Activated CD4-positive, alpha-beta T cell treated with anti-CD3 and anti-CD28 coated beads, Interleukin-2, amount 50 U/mL, for 4 hours (primary cell): ENCODE measurements around the gene S100A7A.

Experiments used
- DNase-seq, 2 experiments: peaks; one replicate each; pipeline ENCODE4 v3.0.0-alpha.2; 2020

Gene S100A7A

DNA sequence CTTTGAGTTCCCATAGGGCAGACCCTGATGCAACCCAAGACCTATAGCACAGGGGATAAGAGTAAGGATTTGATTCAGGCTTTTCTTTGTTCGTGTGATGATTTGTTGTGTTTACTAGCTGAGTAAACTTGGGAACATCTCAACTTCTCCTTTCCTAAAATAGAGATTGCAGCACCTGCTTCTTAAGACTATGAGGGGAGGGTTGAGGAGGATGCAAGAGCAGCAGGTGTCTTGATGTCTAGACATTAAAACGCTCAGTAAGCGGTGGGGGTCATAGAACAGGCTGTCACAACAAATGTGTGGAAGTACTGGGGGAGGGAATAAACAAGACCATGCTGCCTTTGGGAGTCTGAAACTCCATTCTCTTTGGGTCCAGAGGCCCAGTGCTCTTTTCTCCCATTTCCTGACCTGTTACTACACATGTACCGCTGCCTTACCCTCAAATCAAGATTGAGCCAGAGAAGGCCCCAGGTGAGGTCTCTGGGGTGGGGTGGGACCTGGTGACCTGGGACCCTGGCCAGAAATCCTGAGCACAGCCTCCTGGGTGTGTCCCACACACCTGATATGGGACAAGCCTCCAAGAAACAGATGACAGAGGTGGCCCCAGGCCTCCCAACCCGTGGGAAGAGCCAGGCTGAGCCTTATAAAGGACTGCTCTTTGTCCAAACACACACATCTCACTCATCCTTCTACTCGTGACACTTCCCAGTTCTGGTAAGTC, at the start of gene S100A7A:
Gene S100A7A, plus strand, starts transcription at position 671 of the 721 bp plus-strand sequence. CDS start 1,563 bp downstream, outside the sequence.
- DNase-seq, result no peak

DNA sequence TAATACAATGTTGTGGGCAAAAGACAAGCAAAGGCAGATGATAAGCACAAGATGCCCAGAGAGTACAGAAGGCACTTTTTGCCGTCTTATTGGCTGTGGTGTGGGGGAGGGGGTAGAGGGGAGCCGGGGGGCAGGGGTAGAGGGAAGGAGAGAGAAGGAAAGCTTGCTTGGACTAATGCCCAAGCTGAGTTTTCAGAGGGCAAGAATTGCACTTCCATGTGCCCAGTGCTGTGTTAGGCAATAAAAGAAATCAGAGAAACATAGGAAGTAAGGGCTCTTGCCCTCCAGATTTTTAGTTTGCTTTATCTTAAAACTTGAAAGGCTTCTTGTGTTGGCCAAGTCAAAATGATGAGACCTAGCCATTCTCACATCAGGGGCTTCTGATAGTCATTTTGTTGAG, 49.2 kb upstream of the S100A7A start:
- DNase-seq, result no peak

DNA sequence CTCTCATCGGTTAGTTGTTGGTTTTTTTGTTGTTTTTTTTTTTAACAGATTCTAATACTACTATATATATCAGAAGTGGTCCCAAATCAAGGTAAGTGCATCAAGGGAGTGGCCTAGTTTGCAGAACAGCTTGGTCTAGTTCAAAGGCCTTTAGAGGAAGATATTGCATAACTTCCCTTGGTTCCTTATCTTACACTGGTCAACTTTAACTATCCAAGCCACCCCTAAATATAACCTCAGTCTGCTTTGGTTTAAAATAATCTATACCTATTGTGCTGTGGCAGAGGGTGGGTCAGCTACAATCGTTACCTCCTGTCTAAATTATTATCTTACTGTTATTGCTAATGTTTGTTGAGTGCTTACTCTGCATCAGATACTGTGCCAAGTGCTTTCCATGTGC, 47.8 kb upstream of the S100A7A start:
- no peak for DNase-seq

DNA sequence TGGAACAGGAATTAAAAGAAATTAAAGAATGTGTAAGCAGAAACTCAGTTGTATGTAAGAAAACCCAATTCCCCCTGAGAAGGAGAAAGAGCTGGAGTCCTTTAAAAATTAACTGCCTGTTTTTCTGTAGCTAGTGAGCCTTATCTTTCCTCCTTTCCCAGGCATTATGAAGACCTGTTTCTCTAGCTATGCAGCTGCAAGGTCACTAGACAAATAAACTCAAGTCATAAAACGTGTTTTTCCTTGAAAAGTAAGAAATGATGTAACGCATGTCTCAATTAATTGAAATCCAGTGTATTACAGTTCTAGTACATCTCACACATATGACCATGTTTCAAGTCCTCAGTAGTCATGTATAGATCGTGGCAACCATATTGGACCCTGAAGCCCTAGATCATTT, 46.2 kb upstream of the S100A7A start:
- no peak for DNase-seq

DNA sequence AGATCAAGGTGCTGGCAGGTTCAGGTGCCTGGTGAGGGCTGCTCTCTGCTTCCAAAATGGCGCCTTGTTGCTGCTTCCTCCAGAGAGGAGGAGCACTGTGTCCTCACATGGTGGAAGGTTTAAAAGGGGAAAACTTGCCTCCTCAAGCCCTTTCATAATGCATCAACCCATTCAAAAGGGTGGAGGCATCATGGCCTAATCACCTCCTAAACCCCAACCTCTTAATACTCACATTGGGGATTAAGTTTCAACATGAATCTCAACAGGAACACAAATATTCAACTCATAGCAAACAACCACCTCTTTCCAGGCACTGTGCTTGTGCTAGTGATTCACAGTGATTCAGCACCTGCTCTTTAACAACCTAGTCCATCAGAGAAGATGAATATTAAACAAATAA, 45.1 kb upstream of the S100A7A start:
- no peak for DNase-seq

DNA sequence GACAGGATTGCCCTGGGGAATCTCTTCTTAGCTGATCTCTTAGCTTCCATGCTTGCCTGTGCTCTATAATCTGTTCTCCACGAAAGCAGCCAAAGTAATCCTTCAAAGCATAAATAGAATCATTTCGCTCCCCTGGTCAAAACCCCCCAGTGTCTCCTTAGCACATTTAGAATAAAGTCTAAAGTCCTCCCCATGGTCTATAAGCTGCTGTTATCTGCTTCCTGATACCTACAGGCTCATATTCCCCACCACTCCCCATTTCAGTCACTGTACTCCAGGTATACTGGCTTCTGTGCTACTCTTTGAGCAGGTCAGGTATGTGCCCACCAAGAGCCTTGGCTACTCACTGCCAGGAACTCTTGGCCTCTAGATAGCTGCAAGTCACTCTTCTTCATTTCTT, 43.7 kb upstream of the S100A7A start:
- DNase-seq, result no peak

DNA sequence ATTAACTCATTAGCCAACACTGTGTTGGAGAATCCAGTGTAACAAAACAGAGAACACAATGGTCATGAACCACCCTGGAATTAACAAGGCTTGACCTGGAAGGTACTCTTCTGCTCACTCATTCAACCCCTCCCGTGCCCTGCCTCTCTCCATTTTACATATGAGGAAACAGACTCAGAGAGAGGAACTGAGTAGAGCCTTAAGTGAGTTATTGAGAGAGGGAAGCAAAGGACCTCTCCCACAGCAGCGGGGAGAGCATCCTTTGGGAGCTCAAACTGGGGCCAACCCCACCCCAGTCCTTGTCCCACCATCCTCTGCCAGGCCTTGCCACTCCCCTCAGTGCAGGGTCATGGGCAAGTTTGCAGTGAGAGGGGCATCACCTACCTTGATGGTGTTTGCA, 42.2 kb upstream of the S100A7A start:
- no peak for DNase-seq

DNA sequence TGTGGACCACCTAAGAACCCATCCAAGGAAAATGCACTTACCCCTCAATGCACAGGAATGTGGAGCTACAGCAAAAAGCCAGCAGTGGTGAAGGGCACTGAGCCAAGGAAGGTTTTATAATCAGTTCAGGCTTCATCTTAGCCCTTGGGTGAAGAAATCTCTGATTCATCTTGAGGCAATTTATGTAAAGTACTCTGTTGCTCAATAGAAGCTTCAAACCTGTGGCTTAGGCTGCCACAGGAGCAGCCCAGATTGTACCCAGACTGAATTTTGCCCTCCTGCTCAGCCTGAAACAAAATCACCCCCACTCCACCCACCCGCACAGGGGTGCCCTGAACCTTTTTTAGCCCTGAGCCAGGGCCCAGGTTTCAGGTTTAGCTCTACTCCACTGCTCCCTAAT, 40.8 kb upstream of the S100A7A start, which contains the start of gene S100A12:
Gene S100A12, minus strand, starts transcription at position 111 of the 400 bp plus-strand sequence. CDS start 1,029 bp downstream, outside the sequence.
- no peak for DNase-seq

DNA sequence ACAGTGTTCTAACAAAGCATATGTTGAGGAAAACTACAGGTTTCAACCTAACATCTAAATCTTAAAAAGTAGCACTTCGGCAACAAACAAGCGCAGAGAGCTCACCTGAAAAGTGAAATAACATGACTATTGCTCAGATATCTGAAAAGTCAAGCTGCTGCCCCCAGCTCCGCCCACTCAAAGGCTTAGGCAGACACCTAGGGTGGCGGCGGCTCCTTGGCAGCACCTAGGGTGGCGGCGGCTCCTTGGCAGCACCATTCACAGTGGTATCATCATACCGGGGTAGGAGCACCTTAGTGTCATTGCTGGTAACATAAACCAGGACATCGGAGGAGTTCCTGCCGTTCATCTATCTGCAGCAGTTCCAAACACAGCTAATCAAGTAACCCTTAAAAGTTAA, 36.7 kb upstream of the S100A7A start:
- DNase-seq, result no peak

DNA sequence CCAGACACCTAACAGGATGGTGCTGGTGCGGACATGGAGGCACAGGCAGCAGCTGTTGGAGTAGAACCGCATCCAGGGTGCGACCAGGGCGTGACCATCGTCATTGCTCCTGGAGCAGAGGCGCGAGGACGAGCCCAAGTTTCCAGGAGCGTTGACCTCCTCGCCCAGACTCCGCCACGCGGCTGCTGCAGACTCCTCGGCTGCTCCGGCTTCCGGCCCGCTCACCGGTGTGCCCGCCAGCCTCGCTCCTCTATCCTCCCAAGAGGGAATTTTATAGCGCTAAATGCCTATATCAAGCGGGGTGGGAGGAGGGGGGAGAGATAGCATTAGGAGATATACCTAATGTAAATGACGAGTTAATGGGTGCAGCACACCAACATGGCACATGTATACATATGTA, 35.6 kb upstream of the S100A7A start:
- no peak for DNase-seq

DNA sequence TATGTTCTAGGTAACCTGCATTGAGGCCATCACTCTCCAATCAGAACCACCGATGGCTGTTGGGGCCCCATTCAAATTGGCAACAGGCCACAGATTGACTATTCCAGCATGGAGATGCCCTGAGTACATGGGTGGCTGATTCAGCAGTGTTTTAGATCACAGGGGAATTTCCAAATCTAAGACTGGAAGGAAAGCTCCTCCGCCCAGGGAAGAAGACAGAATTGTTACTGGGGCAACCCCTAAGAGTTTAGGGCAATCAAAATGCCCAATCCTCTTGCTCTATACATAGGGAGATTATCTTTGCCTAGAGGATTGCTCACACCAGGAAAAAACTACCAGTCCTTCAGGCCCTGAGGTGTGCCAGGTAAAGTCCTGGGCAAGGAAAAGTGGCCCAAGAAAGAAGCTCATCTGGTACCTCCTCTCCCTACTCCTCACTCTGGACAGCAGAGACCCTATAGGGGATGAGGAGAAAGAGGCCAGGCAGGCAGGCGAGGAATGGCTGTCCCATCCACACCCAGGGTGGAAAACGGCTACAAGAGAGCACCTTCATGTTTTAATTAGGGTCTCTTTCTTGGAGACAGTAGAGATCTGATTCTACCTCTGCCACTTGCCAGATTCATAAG, 31.3 kb upstream of the S100A7A start:
- no peak for DNase-seq

DNA sequence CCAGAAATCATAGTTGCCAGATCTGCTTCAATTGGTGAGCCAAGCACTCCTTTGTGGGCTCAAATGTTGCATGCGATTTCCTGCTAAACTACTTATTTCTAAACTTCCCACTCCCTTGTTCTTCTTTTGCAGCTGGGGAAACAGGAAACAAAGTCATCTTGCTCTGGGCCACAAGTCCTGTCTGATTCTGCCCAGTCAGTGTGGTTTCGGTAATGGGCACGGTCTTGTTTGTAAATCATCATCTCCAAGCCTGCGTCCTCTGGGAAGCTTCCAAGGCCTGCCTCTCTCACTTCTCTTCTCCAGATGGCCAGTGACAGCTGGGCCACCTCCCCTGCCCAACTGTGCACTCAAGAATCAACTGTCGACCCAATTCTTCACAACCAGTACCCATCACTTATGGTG, 29.8 kb upstream of the S100A7A start:
- DNase-seq, result no peak

DNA sequence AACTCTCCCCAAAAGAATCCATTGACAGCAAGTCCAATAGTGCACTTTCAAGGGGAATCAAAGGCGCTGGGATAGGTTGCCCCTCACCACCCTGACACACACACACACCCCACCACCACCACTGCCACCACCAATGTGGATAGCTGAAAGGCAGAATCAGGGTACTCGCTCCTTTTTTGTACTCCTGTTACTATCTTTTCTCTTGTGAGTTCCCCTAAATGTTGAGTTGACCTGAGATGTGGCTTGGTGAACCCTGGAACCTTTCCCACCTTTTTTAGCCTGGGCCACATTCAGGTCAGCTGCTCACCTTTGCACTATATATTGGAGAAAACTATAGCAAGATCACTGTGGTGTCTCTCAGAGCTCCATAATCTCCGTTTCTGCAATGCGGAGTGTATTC, 29.3 kb upstream of the S100A7A start:
- no peak for DNase-seq

DNA sequence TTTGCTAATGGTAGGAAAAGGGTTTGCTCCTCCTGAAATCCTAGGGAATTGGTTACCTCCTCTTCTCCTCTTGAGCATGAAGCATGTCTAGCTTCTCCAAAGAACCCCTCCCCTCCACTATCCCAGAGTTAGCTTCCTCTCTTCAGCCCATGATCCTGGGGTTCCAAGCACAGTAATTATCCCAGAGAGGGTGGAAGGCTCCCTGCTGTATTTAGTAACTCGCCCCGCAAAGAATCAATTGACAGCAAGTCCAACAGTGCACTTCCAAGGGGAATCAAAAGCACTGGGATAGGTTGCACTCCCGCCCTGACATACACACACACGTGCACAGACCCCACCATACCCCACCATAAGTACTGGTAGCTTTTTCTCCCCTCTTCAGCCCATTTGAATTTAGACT, 28.5 kb upstream of the S100A7A start:
- no peak for DNase-seq

DNA sequence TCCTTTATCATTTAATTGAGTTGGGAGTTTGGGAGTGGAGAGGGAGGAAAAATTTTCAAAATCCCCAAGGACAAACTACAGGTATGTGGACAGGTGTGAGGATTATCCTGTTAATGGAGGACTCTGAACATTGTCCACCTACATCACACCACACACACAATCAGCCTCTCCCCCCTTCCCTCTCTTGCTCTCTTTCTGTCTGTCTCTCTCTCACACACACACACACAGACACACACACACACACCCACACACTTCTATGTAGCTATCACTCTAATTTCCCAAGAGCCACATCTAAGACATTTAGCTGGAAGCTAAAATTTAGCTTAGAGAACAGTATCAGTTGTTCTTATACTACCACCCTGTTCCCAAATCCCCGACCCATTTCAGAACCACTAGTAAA, 26.9 kb upstream of the S100A7A start:
- no peak for DNase-seq

DNA sequence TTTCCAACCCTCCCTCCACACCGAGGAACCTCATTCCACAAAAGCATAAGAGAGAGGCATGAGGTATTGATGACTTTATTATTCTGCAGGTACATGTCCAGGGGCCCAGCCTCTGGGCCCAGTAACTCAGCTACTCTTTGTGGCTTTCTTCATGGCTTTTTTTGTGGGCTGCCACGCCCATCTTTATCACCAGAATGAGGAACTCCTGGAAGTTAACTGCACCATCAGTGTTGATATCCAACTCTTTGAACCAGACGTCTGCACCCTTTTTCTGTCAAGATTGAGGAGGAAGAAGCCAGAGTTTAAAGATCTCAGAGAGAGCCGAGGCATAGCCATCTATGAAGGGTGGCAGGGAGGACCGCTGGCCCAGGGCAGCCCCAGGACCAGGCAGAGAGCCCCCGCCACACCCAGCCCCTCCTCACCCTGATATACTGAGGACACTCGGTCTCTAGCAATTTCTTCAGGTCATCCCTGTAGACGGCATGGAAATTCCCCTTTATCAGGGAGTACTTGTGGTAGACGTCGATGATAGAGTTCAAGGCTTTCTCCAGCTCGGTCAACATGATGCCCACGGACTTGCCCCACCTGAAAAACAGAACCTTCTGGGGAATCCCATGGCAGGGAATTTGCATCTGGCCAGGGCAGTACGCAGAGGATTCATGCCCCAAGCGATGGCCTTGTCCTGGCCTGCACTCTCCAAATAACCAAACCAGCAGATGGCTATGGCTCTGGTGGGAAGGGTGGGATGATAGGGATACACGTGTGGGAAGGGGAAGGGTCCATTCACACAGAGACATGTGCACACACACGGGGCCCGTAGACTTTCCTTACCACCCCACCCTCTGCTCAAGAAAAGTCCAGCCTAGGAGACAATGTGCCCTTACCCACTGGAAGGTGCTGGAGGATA, 26.1 kb upstream of the S100A7A start:
- DNase-seq, result no peak

DNA sequence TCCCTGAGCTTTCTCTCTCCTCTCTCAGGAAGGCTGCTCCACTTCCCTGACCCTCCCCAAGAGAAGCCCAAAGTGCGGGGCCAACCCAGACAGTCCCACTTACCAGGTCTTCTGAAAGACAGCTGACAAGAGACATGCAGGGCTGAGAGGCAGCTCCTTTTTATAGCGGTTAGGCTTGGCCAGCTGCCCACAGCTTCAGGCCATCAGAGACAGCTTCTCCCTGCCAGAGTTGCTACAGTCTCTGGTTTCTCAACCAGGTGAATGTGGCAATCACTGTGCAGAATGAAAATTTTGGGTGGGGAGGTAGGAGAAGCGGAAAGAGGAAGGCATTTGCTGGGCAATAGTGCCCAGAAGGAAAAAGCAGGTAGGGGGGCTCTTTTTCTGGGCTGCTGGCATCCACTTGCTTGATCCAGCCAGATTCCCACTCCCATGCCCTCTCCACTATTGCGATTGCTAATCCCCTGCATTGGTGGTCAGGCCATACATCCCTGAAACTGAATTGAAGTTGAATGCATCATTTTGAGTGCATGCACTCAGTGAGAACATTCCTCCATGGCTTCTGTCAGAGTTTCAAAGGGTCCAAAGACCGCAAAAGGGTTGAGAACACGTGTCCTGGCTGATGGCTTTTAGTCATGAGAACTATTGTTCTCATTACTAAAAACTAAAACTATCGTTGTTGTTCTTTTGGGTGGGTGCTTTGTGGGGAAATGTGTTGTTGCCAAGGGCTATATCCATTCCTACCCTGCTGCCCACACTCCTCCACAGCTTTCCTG, 25.2 kb upstream of the S100A7A start, which contains the start of gene S100A8:
Gene S100A8, minus strand, starts transcription at position 136 of the 773 bp plus-strand sequence. CDS start 538 bp downstream, outside the sequence.
- DNase-seq, result no peak

DNA sequence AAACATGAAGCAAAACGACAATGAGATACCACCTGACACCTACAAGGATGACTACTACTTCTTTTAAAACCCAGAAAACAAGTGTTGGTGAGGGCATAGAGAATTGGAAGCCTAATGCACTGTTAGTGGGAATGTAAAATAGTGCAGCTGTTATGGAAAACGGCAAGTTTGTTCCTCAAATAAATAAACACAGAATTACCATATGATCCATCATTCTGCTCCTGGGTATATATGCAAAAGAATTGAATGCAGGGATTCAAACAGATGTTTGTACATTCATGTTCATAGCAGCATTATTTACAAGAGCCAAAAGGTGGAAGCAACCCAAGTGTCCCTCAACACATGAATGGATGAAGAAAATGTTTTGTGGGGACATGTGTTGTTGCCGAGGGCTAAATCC, 24.1 kb upstream of the S100A7A start:
- no peak for DNase-seq

DNA sequence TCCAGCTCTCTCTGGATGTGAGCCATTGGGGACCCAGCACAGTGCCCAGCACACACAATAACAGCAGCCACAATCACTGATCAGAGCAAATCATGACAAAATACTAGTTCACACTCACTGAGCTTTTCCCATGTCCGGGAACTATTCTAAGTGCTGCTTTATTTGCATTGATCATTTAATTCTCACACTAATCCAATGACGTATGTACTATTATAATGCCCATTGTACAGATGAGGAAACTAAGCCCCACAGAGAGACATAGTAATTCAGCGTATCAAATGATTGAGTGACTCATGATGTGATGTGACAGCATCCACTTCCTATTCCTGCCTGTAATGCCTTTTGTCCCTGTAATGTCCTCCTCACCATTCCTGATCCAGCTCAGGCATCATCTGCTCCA, 23.5 kb upstream of the S100A7A start:
- no peak for DNase-seq

DNA sequence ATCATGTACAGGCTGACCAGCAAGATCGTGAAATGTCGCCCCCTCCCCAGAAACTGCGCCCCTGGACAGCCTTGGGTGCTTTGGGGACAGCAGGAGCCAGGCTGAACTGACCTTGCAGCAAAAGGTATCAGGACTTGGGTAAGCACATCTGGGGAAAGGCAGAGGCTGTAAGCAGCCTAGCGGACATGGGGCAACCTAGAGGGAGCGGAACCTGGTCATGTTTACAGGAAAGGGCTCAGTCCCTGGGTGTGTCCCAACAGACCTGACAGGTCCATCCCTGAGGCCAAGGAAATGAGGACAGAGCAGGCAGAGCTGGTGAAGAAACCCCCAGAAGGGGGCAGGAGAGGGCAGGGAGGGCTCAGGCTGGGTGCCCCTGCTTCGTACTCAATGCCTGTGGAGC, 22.4 kb upstream of the S100A7A start:
- DNase-seq, result no peak

DNA sequence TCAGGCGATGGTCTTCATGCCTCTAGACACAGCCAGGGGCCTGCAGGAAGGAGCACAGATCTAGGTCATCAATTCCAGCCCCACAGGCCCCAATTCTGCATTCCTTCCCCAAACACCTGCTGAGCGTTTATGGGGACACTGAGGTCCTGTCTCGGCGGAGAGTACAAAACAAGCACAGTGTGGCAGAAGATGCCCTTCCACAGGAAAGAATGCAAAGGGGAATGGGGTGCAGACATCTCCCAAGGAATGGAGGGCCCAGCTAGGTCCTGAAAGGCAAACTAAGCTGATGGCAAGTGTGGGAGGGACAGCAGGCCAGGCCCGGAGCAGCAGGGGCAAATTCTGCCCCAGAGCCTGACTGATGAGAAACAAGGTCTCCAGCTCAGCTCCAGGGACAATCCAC, 21.9 kb upstream of the S100A7A start:
- no peak for DNase-seq

DNA sequence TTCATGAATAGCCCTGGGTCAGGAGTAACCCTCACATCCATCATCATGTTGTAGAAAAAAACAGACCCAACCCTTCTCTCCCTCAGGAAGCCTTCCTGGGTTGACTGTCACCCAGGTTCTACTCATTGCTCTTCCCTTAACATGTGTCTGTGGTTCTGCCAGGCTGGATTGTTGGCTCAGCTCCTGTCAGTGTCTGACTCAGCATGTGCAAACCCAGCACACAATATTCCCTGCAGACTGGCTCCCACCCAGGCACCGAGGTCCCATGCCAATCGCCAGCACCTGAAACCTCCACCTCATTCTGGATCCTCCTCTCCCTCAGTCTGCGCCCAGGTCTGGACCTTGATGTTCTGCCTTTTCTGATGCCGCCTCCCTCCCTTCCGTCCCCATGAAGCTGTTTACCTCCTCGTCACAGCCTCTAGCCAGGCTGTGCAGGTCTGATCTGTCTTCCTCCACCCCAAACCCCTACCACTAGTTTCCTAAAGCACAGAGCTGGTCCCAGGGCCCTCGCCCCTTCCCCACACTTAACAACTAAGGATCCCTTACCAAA, 21.1 kb upstream of the S100A7A start:
- DNase-seq, result no peak
